Stimulated activated CD4-positive, alpha-beta T cell treated with anti-CD3 and anti-CD28 coated beads, Interleukin-15, amount 100 ng/mL, for 24 hours (primary cell): ENCODE results near the gene MYMK.

Experiments used
- DNase-seq: peaks from one replicate; pipeline ENCODE4 v3.0.0-alpha.2; 2020

The MYMK gene

GRCh38 chr9:133477992-133478850, 46.5 kb downstream of the MYMK start:
- peak; percentile 17 for DNase-seq

DNA sequence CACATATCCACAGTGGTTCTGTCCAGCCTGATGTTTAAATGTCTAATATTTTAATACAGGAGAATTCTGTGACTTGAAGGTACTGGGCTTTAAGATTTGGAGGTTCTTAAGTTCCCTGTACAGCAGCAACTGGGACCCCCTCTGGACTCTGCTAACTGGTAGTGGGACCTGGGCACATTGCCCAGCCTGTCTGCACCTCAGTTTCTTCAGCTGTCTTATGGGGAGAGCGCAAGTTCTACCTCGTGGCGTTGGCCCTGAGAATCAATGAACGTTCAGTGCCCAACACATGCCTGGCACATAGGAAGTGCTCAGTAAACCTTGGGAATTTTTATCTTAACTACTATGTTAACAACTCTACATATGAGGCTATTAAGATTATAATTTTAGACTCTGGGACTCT, 47.3 kb downstream of the MYMK start:
- DNase-seq, result no peak

DNA sequence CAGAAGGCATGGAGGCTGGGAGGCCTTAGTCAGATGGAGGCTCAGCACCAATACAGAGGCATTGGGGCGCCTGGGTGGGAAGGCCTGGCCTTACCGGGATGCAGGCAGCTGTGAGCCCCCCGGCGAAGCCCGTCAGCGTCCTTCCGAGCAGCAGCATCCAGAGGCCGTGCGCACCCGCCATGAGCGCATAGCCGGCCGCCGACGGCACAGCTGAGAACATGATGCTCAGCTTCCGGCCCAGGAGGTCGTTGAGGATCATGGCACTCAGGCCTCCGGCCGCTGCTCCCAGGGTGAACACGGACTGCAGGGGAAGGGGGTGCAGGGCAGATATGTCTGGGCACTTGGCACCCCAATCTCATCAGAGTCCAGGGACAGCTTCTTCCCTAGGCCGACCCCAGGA, 47.8 kb downstream of the MYMK start:
- DNase-seq, result no peak

DNA sequence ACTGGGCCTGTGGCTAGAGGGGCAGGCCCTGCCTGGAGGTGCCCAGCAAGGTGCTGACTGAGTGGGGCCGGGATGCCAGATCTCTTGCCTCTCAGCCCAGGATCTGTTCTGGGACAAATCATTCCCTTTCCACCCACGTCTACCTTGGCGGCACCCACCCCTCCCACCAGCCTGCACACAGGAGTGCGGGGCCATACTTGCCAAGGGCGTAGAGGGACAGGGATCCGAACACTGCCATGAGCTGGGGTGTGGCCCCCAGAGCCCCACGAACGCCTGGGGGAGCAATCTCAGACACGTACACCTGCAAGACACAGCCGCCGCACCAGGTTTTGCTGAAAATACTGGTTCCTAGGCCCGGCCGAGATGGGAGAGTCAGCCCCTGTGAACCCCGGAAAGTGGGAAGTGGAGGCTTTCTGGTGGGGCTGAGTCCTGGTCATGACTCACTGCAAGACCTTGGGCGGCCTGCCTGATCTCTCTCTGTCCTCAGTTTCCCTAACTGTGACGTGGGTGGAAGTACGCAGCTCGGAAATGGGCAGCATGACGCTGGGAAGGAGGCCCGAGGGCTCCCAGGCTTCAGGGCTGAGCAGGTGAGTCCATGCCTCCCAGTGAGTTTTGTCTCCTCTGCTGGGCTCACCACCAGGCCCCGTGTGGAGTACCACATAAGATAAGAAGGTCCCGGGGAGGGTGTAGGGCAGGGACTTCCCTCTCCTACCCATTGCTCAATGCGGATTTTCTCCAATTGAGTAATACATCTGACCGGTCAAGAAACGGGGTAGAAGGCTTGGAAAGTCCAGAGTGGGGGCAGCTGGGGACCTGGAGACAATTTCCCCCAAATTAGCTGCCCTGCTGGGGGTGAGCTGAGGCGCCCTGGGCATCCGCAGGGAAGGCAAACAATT, 48.5 kb downstream of the MYMK start:
- no peak for DNase-seq

- no peak for DNase-seq
Observed at GRCh38 chr9:133475292-133476012, 49.3 kb downstream of the MYMK start.

DNA sequence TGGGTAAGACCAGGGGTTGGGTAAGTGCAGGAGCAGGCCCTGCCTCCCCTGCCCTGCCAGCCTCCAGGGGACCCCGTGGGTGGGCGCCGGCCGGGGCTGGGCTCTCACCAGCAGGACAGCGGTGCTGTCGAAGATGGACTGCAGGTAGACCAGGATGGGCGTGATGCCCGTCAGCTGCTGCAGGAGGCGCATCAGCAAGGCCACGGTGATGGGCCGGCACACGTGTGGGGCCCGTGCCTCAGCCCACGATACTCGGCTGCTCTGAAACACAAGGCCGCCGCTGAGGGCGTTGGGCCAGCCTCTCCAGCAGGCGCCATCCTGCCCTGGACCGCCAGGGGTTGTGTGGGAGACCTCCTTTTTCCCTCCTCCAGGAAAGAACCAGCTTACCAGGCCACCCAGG, 49.9 kb downstream of the MYMK start:
- no peak for DNase-seq

GRCh38 chr9:133474215-133474614, 50.5 kb downstream of the MYMK start:
- DNase-seq, result no peak

DNA sequence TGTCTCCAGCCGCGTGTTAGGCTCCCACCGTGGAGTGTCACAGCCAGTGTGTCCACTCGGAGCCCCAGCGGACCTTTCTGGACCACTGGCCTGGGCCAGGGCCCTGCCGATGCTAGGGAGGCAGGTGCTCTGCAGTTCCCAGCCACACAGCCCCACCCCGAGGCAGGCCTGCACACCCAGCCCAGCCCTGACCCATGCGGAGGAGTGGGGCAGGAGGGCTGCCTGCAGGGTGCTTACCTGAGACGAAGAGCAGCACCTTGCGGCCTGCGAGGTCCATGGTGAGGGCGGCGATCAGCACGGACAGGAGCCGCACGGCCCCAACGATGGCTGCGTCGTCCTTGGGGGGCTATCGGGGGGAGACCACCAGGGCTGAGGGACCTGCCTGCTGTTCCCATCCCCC, 51.0 kb downstream of the MYMK start:
- DNase-seq, result no peak

DNA sequence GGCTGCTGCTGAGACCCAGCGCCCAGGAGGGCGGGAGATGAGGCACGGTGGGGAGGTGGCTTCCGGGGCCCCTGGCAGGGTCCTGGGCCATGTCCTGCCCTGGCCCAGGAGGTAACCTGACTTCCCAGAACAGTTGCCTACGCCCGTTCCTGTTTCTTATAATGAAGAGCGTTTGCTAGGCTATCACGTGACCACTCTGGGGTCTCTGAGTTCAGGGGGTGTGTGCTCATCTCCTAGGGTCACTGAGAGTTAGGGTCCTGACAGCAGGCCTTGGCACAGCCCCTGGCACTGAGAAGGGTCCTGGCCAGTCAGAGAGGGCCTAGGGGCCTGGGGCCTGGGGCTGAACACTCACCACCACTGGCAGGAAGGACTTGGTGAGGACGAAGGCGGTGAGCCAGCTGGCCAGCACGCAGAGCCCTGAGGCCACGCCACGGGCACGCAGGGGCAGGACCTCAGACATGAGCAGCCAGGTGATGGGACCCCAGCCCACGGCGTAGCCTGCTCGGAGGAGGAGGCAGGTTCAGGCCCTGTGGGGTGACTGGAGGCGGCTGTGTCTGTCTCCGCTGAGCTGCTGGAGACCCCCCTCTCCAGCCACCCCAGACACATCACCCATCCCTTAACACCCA, 51.9 kb downstream of the MYMK start:
- DNase-seq, result no peak

- DNase-seq, result no peak
Observed at GRCh38 chr9:133472277-133472645, 52.5 kb downstream of the MYMK start.

- DNase-seq, result no peak
Observed at GRCh38 chr9:133471551-133472276, 53.0 kb downstream of the MYMK start.

- DNase-seq, result no peak
Observed at GRCh38 chr9:133470988-133471387, 53.8 kb downstream of the MYMK start.

DNA sequence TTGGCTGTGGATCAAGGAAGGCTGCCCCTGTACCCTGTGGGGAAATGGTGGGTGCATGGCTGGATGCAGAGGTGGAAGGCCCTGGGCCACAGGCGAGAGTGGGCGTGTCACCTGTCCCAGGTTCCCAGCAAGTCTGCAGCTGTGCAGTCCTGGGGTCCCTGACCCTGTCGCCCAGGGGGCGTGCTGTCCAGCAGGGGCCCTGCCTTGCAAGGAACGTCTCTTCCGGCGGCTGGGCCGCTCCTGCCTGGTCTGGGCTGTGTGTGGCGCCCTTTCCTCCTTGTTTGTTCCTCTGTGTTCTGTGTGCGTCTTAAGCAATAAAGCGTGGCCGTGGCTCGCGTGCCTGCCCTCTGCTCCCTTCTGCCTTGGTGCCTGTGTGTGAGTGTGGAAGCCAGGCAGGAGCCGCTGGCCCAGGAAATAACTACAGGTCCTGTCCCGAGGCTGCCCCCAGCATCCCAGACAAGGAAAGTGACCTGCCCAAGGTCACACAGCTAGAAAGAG, 54.3 kb downstream of the MYMK start:
- DNase-seq, result no peak

DNA sequence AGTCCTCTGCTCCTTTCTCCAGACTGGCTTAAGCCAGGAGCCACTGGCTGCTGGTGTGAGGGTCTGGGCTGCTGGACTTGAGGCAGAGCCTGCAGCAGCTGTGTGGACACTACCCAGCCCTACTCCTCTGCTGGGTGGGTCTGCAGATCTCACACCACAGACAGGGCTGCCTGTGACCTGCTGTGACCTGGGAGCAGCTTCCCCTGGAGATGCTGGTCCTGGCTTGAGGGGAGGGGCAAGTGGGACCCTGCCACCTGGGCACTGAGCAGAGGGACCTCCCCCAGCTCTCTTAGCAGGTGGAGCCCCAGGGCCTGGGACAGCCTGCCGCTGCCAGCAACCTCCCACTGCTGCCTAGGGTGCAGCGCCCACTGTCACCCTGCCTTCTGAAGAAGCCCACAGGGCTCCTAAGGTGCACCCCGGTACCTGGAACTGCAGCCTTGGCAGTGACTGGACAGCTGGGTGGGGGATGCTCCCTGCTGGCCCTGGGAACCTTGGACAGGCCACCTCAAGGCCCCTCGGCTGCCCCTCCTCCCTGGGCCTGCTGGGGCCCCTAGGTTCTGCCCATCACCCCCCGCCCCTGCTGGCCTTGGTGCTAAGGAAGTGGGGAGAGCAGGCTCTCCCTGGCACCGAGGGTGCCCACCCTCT, 55.9 kb downstream of the MYMK start:
- no peak for DNase-seq

DNA sequence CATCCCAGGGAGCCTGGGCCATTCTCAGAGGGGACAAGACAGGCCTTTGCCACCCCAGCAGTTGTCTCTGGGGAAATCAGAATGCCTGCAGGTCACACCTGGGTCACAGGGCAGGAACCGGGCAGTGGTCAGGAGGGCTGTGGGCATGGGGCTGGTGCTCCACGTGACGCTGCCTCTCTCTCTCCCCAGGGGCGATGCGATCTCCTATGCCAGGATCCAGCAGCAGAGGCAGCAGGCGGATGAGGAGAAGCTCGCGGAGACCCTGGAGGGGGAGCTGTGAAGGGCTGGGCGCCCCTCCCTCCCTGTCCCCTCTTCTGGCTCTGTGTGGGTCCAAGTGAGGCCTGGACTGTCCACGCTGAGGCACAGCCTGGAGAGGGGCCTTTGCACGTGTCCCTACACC, 56.4 kb downstream of the MYMK start:
- DNase-seq, result no peak

- DNase-seq, result no peak
Observed at GRCh38 chr9:133467101-133467500, 57.7 kb downstream of the MYMK start.

DNA sequence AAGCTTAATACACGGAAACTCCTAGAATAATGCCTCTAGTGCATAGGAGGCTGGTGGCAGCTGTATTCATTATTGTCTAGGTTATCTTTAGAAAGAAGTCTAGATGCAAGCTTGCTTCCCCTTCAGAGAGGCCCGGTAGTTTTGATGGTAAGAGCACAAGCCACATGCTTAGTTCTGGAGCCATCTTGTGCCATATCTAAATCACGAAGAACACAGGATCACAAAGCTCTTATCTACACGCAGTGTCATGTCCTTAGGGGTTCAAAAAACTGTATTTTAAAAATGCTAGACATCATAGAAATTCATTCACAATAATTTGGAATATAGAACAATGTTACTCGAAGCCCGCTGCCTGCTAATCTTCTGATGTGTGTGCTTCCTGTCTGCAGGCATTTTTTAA, 58.8 kb downstream of the MYMK start:
- DNase-seq, result no peak

GRCh38 chr9:133464638-133465037, 60.1 kb downstream of the MYMK start:
- DNase-seq, result no peak
